Stomach (tissue), 9 donors: Measurements from ENCODE around the gene ATP5MC2. TPM values are rescaled to one million over a fixed set of nuclear protein-coding genes. Genes with fewer than 3 reads are reported as not detected.

ENCODE experiments used
- DNase-seq, 2 donors: peaks; one replicate each; pipeline versions ENCODE4 v3.0.0 to v3.0.0-alpha.2; 2013 to 2019
- H3K27ac ChIP-seq, 5 donors: fragments of 200-600 bp in 4 of 5; sonication (generic) in 4 of 5; one replicate each; pipeline ENCODE4 v1.5.1; 2013 to 2019; ENCODE audit warnings: mild to moderate bottlenecking in 1 of 5, moderate library complexity in 1 of 5
- H3K27me3 ChIP-seq, 3 donors: fragments of 200-600 bp; sonication (generic); one replicate each; pipeline ENCODE4 v1.5.1; 2017 to 2019; ENCODE audit warnings: mixed run types in 1 of 3
- H3K36me3 ChIP-seq, 4 donors: fragments of 200-600 bp; sonication (generic); 1 replicate in 3 of 4; 2 replicates in 1 of 4; pipeline ENCODE4 v1.5.1; 2016 to 2019
- H3K4me1 ChIP-seq, 4 donors: fragments of 200-600 bp; sonication (generic); one replicate each; pipeline ENCODE4 v1.5.1; 2016 to 2019
- H3K4me3 ChIP-seq, 4 donors: fragments of 200-600 bp; sonication (generic) in 3 of 4; one replicate each; pipeline ENCODE4 v1.5.1; 2016 to 2019; ENCODE audit warnings: mild to moderate bottlenecking in 1 of 4
- H3K9me3 ChIP-seq, 4 donors: fragments of 200-600 bp; sonication (generic); one replicate each; pipeline ENCODE4 v1.5.1; 2016 to 2019
- CTCF ChIP-seq, 7 experiments: fragments of 450-650 bp in 4 of 7; fragments of 200-600 bp in 3 of 7; sonication (generic) in 3 of 7; IDR thresholded peaks; one replicate each; pipeline ENCODE4 v1.5.1; 2016 to 2019; ENCODE audit warnings: antibody characterized with exemption in 7 of 7, control low read depth in 2 of 7, mild to moderate bottlenecking in 1 of 7
- EP300 ChIP-seq: sonication (generic); formaldehyde crosslinking; IDR thresholded peaks from one replicate; pipeline ENCODE4 v1.6.1; 2017; ENCODE audit warnings: antibody characterized with exemption
- POLR2A ChIP-seq, 4 donors: fragments of 450-650 bp; IDR thresholded peaks; one replicate each; pipeline ENCODE4 v1.6.1; 2016; ENCODE audit warnings: antibody characterized with exemption in 4 of 4, control low read depth in 2 of 4, mild to moderate bottlenecking in 1 of 4, moderate library complexity in 1 of 4
- POLR2AphosphoS5 ChIP-seq, 3 donors: sonication (generic); formaldehyde crosslinking; IDR thresholded peaks; one replicate each; pipeline ENCODE4 v1.6.1; 2016; ENCODE audit warnings: antibody characterized with exemption in 3 of 3
- WGBS, 5 donors: extraction: QIAGEN DNeasy Blood & Tissue Kit in 3 of 5; methylation state at CpG; one replicate each; pipeline versions ENCODE4 v1.1.5 to v1.1.7; 2013 to 2018; 5-methylcytosine and 5-hydroxymethylcytosine counted together
- intact Hi-C: fragments of 100-400 bp; cut with DNase I; formaldehyde crosslinking; loops from one replicate; pipeline ENCODE4 v1.15.1; 2023; ENCODE audit warnings: low total_unique reads
- polyA plus RNA-seq, 3 donors: library from polyadenylated mRNA; stranded (reverse); fragments of 200-250 nt; gene quantifications; one replicate each; pipeline ENCODE4 v1.2.3, GENCODE V29; 2013
- total RNA-seq, 5 donors: library from RNA; depleted of rRNA; stranded (reverse); fragments of >200 nt; gene quantifications; one replicate each; pipeline versions ENCODE4 v1.1.0 to v1.2.3, GENCODE V29; 2014 to 2016
- donor health status: healthy with polysubstance abuse.
- donor health status: Bipolar disorder and iron deficiency.
- donor health status: healthy.

The ATP5MC2 gene
- total and polyA plus RNA-seq, 8 donors: 75.0 to 864 (median 254) TPM

- no peak for TF ChIP-seq CTCF (IDR thresholded peaks at IDR 0.05)
- TF ChIP-seq POLR2AphosphoS5 (IDR thresholded peaks at IDR 0.05): no peak
- TF ChIP-seq EP300: no peak
- no peak for TF ChIP-seq POLR2A (IDR thresholded peaks at IDR 0.05)
- Histone ChIP-seq H3K27ac (peak overlapping the region; percentile 75 to 92 (median 87)), H3K4me3 (peak overlapping the region in 2 of 4 donors; percentile 11 to 17), H3K4me1 (peaks cover 28 to 60% (median 46%) of the 10 kb centered on the region in 4 donors), H3K9me3 (no peaks in the 10 kb centered on the region), H3K27me3 (no peaks in the 10 kb centered on the region), H3K36me3 (peaks cover 7 to 31% (median 26%) of the 10 kb centered on the region in 4 donors)
- WGBS, 5 donors: 22 to 34% (median 25%) methylated on average over 5 of the region's 5 CpGs
- peak in 1 of 2 donors; percentile 55 for DNase-seq
- intact Hi-C loops: no loop called here
Measured at GRCh38 chr12:53660041-53660440, 15.8 kb downstream of the ATP5MC2 start.

DNA sequence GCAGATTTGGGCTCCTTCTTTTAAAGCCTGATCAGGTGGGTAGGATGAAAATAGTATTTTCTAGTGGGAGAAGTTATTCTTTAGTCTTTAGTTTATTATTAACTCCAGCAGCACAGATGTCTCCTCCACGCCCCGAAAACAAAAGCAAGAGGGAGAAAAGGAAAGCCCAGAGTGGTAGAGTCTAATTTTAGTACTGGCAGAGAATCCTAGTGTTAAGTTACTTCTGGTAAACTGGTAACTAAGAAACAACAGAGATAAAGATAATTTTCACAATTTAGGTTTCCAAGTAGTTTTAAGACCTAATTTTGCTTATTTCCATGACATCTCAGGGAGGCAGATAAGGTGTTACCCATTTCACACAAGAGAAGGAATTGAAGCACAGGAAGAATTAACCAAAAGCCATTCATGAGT, 16.3 kb downstream of the ATP5MC2 start:
- no peak for TF ChIP-seq CTCF (IDR thresholded peaks at IDR 0.05)
- no peak for TF ChIP-seq POLR2A (IDR thresholded peaks at IDR 0.05)
- TF ChIP-seq EP300: no peak
- TF ChIP-seq POLR2AphosphoS5 (IDR thresholded peaks at IDR 0.05): no peak
- intact Hi-C loops: no loop called here
- peaks cover 28 to 55% (median 46%) of the 10 kb centered on the region in 4 donors for H3K4me1 ChIP-seq
- no peaks in the 10 kb centered on the region for H3K9me3 ChIP-seq
- 14 to 18% (median 15%) methylated on average over 2 of the region's 2 CpGs for WGBS, 5 donors
- H3K27ac ChIP-seq: peak overlapping the region; percentile 75 to 92 (median 87)
- DNase-seq: no peak
- H3K36me3 ChIP-seq: peaks cover 6 to 26% (median 22%) of the 10 kb centered on the region in 4 donors
- H3K4me3 ChIP-seq: peak overlapping the region in 2 of 4 donors; percentile 11 to 17
- H3K27me3 ChIP-seq: no peaks in the 10 kb centered on the region

DNA sequence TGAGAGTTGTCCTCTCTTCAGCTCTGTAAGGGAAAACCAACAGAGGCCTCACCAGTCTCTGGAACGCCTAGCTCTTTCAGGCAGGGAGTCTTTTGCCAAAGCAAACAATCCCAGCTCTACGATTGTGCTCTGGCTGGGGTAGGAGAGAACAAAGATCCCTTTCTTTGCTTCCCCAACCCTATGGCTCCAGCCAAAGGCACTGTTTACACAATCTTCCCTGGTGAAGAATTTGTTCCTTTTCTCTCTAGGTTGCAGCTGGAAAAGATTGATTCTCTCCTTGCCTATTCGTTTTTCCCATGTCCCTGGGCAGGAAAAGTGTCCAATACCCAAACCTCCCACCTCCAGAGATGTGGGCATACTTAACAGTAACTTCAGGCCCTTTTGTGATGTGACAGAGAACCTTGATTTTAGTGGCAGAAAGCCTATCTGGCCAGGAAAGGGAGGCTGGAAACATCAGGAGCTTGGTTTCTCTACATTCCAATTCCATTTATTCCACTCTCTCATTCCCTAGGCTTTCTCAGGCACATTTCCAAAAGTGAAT, 16.8 kb downstream of the ATP5MC2 start:
- Histone ChIP-seq H3K4me3 (peak overlapping the region in 2 of 4 donors; percentile 11 to 17), H3K27ac (peak overlapping the region; percentile 75 to 92 (median 87)), H3K36me3 (peaks cover 6 to 21% (median 17%) of the 10 kb centered on the region in 4 donors), H3K27me3 (no peaks in the 10 kb centered on the region), H3K4me1 (peaks cover 28 to 55% (median 44%) of the 10 kb centered on the region in 4 donors), H3K9me3 (no peaks in the 10 kb centered on the region)
- peak; percentile 76 to 88 for DNase-seq
- TF ChIP-seq POLR2AphosphoS5 (IDR thresholded peaks at IDR 0.05): peak in 2 of 3 donors; percentile 43 to 74
- no peak for TF ChIP-seq EP300
- intact Hi-C loops: no loop called here
- 13 to 27% (median 24%) methylated on average over 3 of the region's 3 CpGs for WGBS, 5 donors

DNA sequence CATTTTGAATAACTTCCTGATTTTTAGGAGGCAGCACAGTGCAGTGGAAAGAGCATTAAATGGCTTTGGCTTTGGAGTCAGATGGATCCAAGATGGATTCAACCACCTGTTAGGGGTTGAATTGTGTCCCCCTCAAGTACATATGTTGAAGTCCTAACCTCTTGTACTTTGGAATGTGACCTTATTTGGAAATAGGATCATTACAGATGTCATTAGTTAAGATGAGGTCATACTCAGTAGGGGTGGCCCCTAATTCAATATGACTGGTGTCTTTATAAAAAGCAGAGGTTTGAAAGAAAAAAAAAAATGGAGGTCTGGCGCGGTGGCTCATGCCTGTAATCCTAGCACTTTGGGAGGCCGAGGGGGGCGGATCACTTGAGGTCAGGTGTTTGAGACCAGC, 18.8 kb downstream of the ATP5MC2 start:
- Histone ChIP-seq H3K36me3 (peaks cover 0 to under 1% (median 0%) of the 10 kb centered on the region in 4 donors), H3K27ac (peak overlapping the region; percentile 23 to 88 (median 86)), H3K9me3 (no peaks in the 10 kb centered on the region), H3K4me1 (peaks cover 28 to 55% (median 43%) of the 10 kb centered on the region in 4 donors), H3K4me3 (no peak overlapping the region), H3K27me3 (no peaks in the 10 kb centered on the region)
- DNase-seq: no peak
- whole genome bisulfite sequencing, 5 donors: 93 to 96% (median 93%) methylated on average over 4 of the region's 4 CpGs
- intact Hi-C loops: no loop called here
- TF ChIP-seq POLR2AphosphoS5 (IDR thresholded peaks at IDR 0.05) (no peak), POLR2A (IDR thresholded peaks at IDR 0.05) (no peak), CTCF (IDR thresholded peaks at IDR 0.05) (no peak), EP300 (no peak)

- intact Hi-C loops: no loop called here
Measured at GRCh38 chr12:53653595-53653994, 22.3 kb downstream of the ATP5MC2 start.

More at GRCh38 chr12:53653595-53653994, 22.3 kb downstream of the ATP5MC2 start:
- TF ChIP-seq POLR2AphosphoS5 (IDR thresholded peaks at IDR 0.05) (no peak), POLR2A (IDR thresholded peaks at IDR 0.05) (no peak), CTCF (IDR thresholded peaks at IDR 0.05) (no peak), EP300 (no peak)
- H3K27ac ChIP-seq: no peak overlapping the region
- DNase-seq: no peak
- H3K9me3 ChIP-seq: no peaks in the 10 kb centered on the region
- WGBS, 5 donors: 90 to 94% (median 94%) methylated on average over 2 of the region's 2 CpGs
- peaks cover 13 to 26% (median 22%) of the 10 kb centered on the region in 4 donors for H3K4me1 ChIP-seq
- no peaks in the 10 kb centered on the region for H3K36me3 ChIP-seq
- H3K27me3 ChIP-seq: no peaks in the 10 kb centered on the region
- H3K4me3 ChIP-seq: no peak overlapping the region
